Fibroblast of villous mesenchyme (primary cell): ENCODE results near the gene ENTPD2. TPM values are rescaled to one million over a fixed set of nuclear protein-coding genes. Genes with fewer than 3 reads are reported as not detected.
A peak's percentile ranks its signal among the peaks of the same experiment; 100 is the strongest.

Experiments
- DNase-seq: peaks from one replicate; pipeline ENCODE4 v3.0.0-alpha.2; 2010; ENCODE audit warnings: low read depth
- H3K4me3 ChIP-seq: 2 replicates; pipeline ENCODE4 v1.5.1; 2011; ENCODE audit warnings: low read depth, mild to moderate bottlenecking, low read length
- CTCF ChIP-seq: IDR thresholded peaks from 2 replicates; pipeline ENCODE4 v1.5.1; 2012; ENCODE audit warnings: low read depth, mild to moderate bottlenecking, low read length; ENCODE audit not compliant: insufficient read depth
- total RNA-seq: library from RNA; depleted of rRNA; stranded (reverse); fragments of >200 nt; gene quantifications from 2 replicates; pipeline ENCODE4 v1.2.3, GENCODE V29; 2012

The ENTPD2 gene
- total RNA-seq, 1 donor: not detected

DNA sequence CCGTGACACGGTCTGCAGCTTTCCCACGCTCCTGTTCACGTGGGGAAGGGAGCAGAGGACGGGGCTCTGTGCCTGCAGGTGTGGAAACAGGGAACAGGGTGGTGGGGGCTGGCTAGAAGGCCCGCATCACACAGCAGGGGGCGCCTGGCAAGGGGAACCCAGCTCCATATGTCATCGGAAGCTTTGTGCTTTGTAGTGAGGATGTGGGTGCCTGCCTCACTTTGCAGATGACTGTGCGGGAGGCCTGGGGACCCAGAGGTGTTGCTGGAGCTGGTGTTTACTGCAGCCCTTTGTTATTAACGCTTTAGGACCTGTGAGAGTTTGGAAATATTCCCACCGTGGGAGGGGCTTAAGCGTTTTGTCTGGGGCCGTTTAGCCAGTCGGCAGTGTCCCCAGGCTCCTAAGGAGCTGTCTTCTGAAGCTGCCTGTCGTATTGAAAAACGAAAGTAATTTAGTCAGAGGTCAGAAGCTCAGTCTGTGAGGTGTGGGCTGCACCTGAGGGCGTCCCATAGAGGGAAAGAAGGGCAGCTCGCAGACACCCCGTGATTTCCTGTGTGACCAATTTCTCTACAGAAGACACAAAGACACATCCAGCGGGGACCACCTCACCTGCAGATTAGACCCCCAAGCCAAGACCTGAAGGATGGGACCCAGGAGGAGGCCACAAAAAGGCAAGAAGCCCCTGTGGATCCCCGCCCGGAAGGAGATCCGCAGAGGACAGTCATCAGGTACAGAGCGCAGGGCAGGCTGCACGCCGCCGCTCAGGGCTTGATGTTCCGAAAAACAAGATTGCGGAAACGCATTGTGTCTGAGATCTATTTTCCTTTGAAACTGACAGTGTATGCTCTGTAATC, 42.0 kb upstream of the ENTPD2 start:
- no peak overlapping the region for H3K4me3 ChIP-seq
- peak; percentile 21 for TF ChIP-seq CTCF
- no peak for DNase-seq

- no peak overlapping the region for H3K4me3 ChIP-seq
- no peak for DNase-seq
- TF ChIP-seq CTCF: no peak
Measured at GRCh38 chr9:137089232-137089947, 35.5 kb upstream of the ENTPD2 start.

DNA sequence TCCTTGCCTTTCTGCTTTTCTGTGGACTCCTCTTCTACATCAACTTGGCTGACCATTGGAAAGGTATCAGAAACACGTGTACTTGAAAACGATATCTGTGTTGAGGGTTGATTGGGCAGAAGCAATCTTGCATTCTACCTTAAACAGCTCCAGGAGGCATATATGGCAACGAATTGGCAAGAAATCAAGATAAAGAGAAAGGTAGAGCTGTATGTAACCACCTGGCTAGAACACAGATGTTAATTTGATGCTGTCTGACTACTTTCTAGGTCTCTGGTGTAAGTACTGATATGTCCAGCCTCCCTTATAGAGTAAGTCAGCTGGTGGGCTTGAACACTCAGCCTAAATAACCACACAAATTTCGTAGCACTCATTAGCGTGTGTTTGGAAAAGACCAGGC, 34.3 kb upstream of the ENTPD2 start:
- H3K4me3 ChIP-seq: no peak overlapping the region
- DNase-seq: no peak
- no peak for TF ChIP-seq CTCF

DNA sequence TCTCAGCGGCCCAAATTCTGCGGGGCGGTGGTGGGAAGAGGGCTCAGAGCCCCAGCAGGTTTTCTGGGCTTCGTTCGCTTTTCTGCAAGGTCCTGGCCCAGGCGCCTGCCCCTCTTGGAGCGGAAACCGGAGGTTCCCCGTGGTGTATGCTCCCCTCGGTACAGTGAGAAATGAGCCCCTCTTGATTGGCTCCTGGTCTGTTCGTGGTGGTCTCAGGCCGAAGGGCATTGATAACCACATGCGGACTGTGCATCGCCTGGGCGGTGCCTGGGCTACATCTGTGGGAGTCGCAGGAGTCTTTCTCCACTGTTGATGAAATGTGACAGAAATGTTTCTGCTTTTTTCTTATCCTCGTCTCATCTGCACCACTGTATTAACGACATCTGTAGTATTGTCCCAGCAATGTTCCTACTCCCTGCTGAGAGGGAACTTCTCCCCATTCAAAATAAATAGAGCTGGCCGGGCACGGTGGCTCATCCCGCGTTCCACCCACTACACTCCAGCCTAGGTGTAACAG, 33.6 kb upstream of the ENTPD2 start:
- DNase-seq: no peak
- peak overlapping the region; percentile 80 for H3K4me3 ChIP-seq
- TF ChIP-seq CTCF: no peak

GRCh38 chr9:137086531-137087408, 32.9 kb upstream of the ENTPD2 start, which contains the start of gene MAN1B1:
Gene MAN1B1, plus strand, starts transcription at chr9:137086985. Its CDS starts 15 bp downstream, at chr9:137087000.
- DNase-seq: peak; percentile 99
- H3K4me3 ChIP-seq: peak within 1 kb of the TSS; percentile 80
- TF ChIP-seq CTCF: no peak

DNA sequence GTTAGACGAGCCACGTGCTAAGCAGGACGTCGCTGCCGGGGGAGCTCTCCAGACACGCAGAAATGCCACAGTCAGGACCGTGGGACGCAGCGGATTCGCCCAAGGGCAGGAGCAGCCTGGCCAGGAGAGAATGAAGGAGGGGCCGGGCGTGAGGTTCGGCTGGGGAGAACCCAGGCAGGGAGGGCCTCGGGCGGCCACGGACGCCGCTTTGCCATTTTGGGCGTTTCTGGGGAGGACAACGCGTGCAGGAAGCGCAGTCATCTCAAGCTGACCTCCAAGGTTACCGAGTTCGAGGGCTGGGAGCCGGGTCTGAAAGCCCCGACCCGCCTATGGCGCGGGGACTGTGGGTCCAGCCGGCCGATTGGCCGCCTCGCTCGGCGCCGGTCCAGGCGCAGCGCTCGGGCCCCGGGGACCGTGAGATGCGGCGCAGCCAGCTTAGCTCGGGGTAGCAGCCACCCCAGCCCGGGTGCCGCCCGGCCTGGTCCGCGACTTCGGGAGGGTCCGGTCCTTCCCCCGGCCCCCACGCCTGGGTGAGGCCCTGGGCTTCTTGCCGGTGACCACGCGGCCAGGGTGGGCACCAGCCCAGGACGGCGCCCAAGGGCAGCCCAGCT, 32.2 kb upstream of the ENTPD2 start:
- H3K4me3 ChIP-seq: peak overlapping the region; percentile 80
- TF ChIP-seq CTCF: no peak
- peak; percentile 46 for DNase-seq
